ENCODE data around the gene STKLD1. TPM values are rescaled to one million over a fixed set of nuclear protein-coding genes. Genes with fewer than 3 reads are reported as not detected.
A peak's percentile ranks its signal among the peaks of the same experiment; 100 is the strongest.

Gene STKLD1
- total and polyA plus RNA-seq, 12 donors, result 0.17 to 1.7 (median 0.68) TPM; not detected in 2

DNA sequence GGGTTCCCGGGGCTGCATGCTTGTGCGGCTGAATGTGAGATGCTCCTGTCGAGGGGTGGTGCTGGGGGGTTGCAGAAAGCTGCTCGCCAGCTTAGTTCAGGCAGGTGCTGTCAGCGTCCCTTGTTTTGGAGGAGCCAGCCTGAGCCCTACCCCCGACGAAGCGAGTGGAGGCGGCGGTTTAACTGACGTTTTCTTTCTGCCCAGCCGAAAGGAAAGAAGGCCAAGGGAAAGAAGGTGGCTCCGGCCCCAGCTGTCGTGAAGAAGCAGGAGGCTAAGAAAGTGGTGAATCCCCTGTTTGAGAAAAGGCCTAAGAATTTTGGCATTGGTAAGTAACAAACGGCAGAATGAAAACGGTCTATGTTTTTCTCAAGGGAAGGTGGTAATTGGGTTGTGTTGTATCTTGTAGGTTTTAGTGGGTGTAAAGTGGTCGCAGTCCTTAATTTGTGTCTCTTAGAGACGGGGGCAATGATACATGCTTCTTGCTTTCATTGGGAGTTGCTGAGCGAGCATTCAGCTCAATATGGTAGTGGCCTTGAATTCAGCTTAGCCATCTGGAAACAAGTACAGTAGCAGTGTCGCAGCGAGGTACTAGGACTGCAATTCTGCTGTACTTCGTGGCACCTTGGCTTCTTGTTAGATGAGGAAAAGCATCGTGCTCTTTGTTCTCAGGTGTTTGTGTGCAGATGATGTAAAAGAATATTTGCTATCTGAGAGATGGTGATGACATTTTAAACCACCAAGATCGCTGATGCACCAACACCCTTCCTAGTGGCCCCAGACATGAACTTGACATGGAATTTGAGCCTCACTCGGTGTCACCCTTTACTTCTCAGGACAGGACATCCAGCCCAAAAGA lies 27.2 kb upstream of the STKLD1 start:
- TF ChIP-seq, protein P1, sequence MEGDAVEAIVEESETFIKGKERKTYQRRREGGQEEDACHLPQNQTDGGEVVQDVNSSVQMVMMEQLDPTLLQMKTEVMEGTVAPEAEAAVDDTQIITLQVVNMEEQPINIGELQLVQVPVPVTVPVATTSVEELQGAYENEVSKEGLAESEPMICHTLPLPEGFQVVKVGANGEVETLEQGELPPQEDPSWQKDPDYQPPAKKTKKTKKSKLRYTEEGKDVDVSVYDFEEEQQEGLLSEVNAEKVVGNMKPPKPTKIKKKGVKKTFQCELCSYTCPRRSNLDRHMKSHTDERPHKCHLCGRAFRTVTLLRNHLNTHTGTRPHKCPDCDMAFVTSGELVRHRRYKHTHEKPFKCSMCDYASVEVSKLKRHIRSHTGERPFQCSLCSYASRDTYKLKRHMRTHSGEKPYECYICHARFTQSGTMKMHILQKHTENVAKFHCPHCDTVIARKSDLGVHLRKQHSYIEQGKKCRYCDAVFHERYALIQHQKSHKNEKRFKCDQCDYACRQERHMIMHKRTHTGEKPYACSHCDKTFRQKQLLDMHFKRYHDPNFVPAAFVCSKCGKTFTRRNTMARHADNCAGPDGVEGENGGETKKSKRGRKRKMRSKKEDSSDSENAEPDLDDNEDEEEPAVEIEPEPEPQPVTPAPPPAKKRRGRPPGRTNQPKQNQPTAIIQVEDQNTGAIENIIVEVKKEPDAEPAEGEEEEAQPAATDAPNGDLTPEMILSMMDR (IDR thresholded peaks at IDR 0.05), result no peak
- H3K27ac ChIP-seq, result peak overlapping the region; percentile 52 to 99 (median 90)
- 14 to 17% methylated on average over 25 of the region's 25 CpGs for WGBS, 2 donors
- ATAC-seq (peak in 1 of 8 donors; percentile 1), DNase-seq (no peak)
- peak overlapping the region; percentile 71 to 100 (median 96) for H3K4me3 ChIP-seq
- peaks cover 0 to 76% (median 42%) of the 10 kb centered on the region in 9 donors for H3K36me3 ChIP-seq
- intact Hi-C loops (cut with DNase I), result loop anchor here in 3 of 10 donors (2.0 to 10.0 kb wide), 3 partner anchors 26 to 136 kb away; partner anchors contain the start of gene CACFD1 (in 1 of the 3)
- H3K27me3 ChIP-seq, result no peaks in the 10 kb centered on the region
- H3K4me1 ChIP-seq, result peaks cover 5 to 34% (median 30%) of the 10 kb centered on the region in 9 donors
- no peaks in the 10 kb centered on the region for H3K9me3 ChIP-seq

DNA sequence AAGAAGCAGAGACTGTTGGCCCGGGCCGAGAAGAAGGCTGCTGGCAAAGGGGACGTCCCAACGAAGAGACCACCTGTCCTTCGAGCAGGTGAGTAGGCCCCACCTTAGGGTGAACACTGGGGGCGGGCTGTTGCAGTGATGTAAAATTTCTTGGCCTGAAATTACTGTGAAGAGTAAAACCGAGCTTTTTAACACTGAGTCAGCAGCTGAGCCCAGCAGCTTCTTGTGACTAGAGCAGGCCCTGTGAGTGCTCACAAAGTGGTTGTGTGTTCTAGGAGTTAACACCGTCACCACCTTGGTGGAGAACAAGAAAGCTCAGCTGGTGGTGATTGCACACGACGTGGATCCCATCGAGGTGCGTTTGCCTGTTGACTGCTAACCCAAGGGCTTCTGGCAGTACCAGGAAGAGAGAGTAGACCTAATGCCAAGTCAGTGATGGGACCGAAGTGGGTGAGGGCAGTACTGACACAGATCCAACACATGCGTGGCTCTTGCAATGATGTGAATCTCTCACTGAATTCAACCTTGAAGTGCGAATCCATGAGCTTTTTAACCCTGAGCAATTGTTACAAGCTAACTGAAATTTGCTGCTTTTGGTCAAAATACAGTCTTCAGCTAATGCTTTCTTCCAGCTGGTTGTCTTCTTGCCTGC lies 26.1 kb upstream of the STKLD1 start:
- Histone ChIP-seq H3K36me3 (peaks cover 0 to 73% (median 37%) of the 10 kb centered on the region in 9 donors), H3K4me1 (peaks cover 5 to 39% (median 36%) of the 10 kb centered on the region in 9 donors), H3K27ac (peak overlapping the region in 1 of 10 donors; percentile 20), H3K4me3 (peak overlapping the region in 2 of 10 donors; percentile 86 to 100), H3K27me3 (no peaks in the 10 kb centered on the region), H3K9me3 (no peaks in the 10 kb centered on the region)
- DNase-seq (no peak), ATAC-seq (no peak)
- WGBS, 2 donors, result 83 to 84% methylated on average over 15 of the region's 15 CpGs
- intact Hi-C loops (cut with DNase I), result loop anchor here in 4 of 10 donors (2.0 to 10.0 kb wide), 4 partner anchors 25 to 135 kb away; partner anchors contain the start of genes CACFD1 (in 1 of the 4) and REXO4 (in 1 of the 4)
- TF ChIP-seq, protein P1 (IDR thresholded peaks at IDR 0.05), result no peak

DNA sequence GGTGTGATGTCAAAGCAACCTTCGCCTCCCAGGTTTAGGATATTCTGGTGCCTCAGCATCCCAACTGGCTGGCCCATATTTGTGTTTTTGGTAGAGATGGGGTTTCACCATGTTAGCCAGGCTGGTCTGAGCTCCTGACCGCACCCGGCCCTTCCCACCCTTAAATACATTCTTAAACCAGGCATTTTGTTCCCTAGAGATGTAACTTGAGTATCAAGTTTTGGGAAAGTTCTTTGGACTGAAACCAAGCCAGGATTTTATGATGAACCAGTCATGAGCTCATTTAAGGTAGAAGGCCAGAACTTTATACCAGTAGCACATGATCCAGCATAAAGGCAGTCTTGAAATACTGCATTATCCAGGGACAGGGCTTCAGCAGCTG lies 24.6 kb upstream of the STKLD1 start:
- H3K36me3 ChIP-seq, result peaks cover 0 to 60% (median 37%) of the 10 kb centered on the region in 9 donors
- H3K27ac ChIP-seq, result no peak overlapping the region
- 93% methylated on average over 3 of the region's 3 CpGs for WGBS, 2 donors
- peaks cover 5 to 41% (median 38%) of the 10 kb centered on the region in 9 donors for H3K4me1 ChIP-seq
- H3K27me3 ChIP-seq, result no peaks in the 10 kb centered on the region
- intact Hi-C loops (cut with DNase I), result loop anchor here in 1 of 10 donors (10.0 kb wide), 1 partner anchor 63 kb away; the partner anchor contains the start of gene REXO4
- DNase-seq, result no peak
- ATAC-seq, result no peak
- no peaks in the 10 kb centered on the region for H3K9me3 ChIP-seq
- TF ChIP-seq, protein P1 (IDR thresholded peaks at IDR 0.05), result no peak
- H3K4me3 ChIP-seq, result no peak overlapping the region
